IPS-18c (cell line): ENCODE results near the gene MOGAT3.

Source experiments
- H3K4me3 ChIP-seq: 2 replicates; pipeline ENCODE4 v1.7.0; 2013; ENCODE audit warnings: low read depth, mild to moderate bottlenecking, low read length, moderate library complexity; ENCODE audit not compliant: insufficient read depth
- H3K9me3 ChIP-seq: one replicate; pipeline ENCODE4 v1.6.1; 2013; ENCODE audit warnings: mild to moderate bottlenecking, low read length, moderate library complexity; ENCODE audit not compliant: control insufficient read depth, insufficient read depth

Gene MOGAT3

GRCh38 chr7:101236292-101236835 lies 35.5 kb upstream of the MOGAT3 start:
- H3K9me3 ChIP-seq = no peaks in the 10 kb centered on the region

GRCh38 chr7:101235522-101235921 lies 34.7 kb upstream of the MOGAT3 start:
- no peaks in the 10 kb centered on the region for H3K9me3 ChIP-seq
- H3K4me3 ChIP-seq = no peak overlapping the region

More at GRCh38 chr7:101236292-101236835, 35.5 kb upstream of the MOGAT3 start:
- no peak overlapping the region for H3K4me3 ChIP-seq

DNA sequence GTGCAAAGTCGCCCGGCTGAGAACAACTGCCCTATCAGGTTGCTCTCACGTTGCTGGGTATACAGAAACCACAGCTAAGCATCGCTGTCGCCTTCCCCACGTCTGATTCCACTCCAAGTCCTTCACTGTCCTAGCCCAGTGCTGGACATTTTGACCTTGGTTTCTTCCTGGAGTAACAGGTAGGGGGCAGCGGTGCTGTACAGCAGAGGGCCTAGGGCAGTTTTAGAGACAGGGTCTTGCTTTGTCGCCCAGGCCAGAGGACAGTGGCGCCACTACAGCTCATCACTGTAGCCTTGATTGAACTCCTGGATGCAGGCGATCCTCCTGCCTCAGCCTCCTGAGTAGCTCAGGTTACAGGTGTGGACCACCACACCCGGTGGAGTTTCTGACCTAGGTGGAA lies 34.2 kb upstream of the MOGAT3 start:
- Histone ChIP-seq H3K4me3 (no peak overlapping the region), H3K9me3 (no peaks in the 10 kb centered on the region)

DNA sequence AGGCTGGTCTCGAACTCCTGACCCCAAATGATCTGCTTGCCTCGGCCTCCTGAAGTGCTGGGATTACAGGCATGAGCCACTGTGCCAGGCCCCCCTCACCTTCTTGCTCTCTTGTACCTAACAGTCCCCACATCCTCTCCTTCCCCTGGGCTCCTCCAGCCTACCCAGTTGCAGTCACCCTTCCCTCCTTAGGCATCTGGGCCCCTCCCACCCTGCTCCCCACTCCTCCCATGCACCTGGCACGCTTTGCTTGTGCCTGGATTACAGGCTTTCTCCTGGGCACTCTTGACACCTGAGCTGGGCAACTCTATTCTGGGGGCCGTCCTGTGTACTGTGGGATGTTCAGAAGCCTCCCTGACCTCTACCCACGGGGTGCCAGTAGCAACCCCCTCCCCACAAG lies 33.8 kb upstream of the MOGAT3 start:
- no peaks in the 10 kb centered on the region for H3K9me3 ChIP-seq

GRCh38 chr7:101233907-101234547 lies 33.2 kb upstream of the MOGAT3 start:
- no peaks in the 10 kb centered on the region for H3K9me3 ChIP-seq
- H3K4me3 ChIP-seq = no peak overlapping the region

More for the DNA sequence above, 33.8 kb upstream of the MOGAT3 start:
- no peak overlapping the region for H3K4me3 ChIP-seq

DNA sequence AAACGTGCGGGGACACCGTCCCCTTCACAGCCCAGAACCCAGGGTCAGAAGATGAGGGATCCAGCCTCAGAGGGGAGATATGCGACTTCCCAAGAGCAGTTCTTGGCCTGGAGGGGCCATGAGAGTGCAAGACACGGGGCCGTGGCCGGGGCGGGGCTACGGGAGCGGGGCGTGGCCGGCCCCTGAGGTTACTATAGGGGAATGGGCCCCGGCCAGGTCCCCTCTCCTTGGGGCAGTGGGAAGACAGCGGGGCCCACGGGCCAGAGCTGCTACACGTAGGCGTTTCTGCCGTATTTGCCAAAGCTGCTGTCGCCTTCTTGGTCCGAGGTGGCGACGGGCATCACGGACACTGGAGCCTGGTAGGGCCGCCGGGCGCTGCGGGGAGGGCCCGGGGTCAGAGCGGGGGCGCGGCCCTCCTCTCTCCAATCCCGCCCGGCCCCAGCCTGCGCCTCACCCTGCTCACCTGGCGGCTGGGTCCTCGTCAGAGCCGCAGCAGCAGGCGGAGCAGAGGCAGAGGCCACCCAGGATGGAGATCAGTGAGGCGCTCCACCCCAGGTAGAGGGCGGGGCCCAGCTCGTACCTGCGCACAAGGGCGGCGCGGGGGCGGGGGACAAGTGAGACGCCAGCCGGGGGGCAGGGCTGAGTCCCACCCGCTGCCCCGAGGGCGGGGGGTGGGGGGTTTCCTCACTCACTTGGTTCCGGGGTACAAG lies 31.5 kb upstream of the MOGAT3 start:
- Histone ChIP-seq H3K9me3 (no peaks in the 10 kb centered on the region), H3K4me3 (peak overlapping the region; percentile 77)

DNA sequence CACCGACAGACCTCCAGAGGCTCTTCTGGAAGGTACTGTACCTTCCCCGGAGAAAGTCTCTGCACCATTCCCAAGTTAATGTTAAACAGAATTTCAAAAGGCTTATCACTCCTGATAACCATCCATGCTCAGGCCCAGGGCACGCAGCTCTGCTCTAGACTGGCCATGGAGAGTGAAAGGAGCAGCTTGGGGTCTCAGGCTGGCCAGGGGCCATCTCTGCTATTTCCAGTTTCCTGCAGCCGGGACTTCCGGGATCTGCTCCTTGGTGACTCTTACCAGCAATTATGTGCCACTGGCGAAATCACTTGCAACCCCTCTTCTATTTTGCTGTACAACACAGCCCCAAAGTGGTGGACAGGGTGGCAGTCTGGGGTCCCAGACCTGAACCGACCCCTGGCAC lies 30.8 kb upstream of the MOGAT3 start:
- H3K4me3 ChIP-seq = peak overlapping the region; percentile 77; the same call in 1 of the 2 replicates
- no peaks in the 10 kb centered on the region for H3K9me3 ChIP-seq

DNA sequence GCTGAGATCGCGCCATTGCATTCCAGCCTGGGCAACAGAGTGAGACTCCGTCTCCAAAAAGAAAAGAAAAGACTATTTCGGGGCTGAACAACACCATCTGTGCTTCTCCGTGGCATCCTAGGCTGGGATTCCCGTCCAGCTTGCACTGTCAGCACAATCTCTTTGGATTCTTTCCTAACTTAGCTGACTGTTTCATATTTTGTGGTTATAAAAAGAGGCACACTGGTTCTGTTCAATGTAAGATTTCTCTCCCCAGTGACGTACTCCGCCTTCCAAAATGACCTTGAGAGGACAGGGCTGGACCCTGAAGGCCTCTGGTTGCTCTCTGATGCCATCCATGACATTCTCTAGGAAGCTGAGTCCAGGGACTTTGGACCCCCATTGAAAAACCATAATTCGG lies 25.9 kb upstream of the MOGAT3 start:
- Histone ChIP-seq H3K4me3 (no peak overlapping the region), H3K9me3 (no peaks in the 10 kb centered on the region)

- Histone ChIP-seq H3K9me3 (no peaks in the 10 kb centered on the region), H3K4me3 (no peak overlapping the region)
Measured at GRCh38 chr7:101225650-101226049, 24.8 kb upstream of the MOGAT3 start.

DNA sequence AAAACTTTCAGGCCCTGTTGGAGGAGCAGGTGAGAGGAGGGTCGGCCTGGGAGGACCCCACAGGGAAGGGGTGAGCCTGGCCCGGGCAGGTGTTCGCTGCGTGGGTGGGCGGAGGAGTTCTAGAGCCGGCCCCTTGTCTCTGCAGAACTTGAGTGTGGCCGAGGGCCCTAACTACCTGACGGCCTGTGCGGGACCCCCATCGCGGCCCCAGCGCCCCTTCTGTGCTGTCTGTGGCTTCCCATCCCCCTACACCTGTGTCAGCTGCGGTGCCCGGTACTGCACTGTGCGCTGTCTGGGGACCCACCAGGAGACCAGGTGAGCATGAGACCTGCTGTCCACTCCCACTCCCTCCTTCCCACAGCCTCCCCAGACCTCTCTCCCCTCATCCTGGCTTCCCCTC lies 22.7 kb upstream of the MOGAT3 start:
- H3K9me3 ChIP-seq = no peaks in the 10 kb centered on the region
- H3K4me3 ChIP-seq = no peak overlapping the region

- Histone ChIP-seq H3K4me3 (no peak overlapping the region), H3K9me3 (no peaks in the 10 kb centered on the region)
Measured at GRCh38 chr7:101222275-101222830, 21.5 kb upstream of the MOGAT3 start.

- Histone ChIP-seq H3K9me3 (no peaks in the 10 kb centered on the region), H3K4me3 (no peak overlapping the region)
Measured at GRCh38 chr7:101220295-101220694, 19.5 kb upstream of the MOGAT3 start.

DNA sequence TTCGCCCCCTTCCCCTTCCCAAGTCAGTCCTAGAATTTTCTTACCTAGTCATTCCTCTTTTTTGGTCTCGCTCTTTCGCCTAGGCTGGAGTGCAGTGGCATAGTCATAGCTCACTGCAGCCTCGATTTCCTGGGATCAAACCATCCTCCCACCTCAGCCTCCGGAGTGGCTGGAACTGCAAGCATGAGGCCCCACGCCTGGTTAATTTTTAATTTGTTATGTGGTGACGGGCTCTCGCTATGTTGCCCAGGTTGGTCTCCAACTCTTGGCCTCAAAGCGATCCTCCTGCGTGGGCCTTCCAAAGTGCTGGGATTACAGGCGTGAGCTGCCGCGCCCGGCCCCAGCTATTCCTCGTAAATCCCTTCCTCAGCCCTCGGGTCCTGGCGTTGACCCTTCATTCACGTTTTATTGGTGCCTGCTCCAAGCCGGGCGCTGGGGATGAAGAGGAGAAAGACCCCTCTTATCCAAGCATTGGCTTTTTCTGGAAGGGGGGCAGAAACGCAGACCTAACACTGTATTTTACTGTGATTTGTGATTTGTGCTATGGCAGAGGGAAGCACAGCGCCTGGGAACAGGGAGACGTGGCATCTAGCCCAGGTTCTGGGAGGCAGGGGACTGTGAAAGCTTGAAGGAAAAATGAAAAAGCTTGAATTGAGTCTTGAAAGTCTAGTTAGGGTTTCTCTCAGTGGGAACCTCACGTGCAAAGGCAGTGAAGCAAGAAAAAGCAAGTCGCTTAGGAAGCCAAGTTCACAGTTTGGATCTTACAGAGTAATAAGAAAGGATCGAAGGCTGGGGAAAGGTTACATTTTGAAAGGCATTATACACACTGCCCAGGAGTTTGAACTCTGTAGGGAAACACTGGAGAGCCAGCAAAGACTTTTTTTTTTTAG lies 17.6 kb upstream of the MOGAT3 start:
- Histone ChIP-seq H3K4me3 (peak overlapping the region; percentile 91), H3K9me3 (no peaks in the 10 kb centered on the region)

DNA sequence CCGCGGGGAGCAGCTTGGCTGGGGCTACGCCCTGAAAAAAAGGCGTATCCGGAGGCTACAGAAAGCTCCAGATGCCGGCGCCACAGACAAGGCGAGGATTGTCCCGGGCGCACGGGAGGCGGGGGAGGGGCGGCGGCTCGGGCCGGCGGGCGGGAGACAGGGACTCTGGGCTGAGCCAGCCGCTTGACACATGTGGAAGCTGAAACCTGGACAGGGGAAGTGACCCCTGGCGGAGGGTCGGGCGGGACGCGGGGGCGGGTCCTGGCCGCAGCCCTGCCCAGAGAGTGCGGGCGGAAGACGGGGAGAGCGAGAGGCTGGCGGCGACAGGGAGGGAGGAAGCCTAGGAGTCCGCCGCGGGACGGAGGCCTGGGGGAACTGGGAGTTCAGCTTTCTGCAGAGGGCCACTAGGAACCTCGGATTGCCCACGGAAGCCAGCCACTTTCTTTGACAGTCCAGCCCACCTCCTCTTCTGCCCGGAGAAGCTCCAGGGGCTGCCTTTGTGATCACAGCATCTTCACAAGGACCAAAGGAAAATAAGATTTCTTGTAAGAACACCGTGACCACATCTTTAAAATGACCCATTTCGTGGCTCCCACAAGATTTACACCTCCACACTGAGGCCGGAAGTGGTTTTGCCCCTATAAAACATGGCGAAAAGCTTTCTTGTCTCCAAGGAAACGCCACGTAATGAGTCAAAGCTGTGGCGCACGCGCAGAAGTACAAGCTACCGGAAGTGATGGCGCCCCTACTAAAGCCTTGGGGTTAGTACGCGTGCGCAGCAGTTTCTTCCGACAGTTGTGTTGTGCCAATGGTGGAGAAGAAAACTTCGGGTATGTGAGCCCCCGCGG lies 16.8 kb upstream of the MOGAT3 start, which contains the start of the genes PLOD3 and ZNHIT1:
PLOD3 (minus strand) TSS at position 194 of the 848 bp plus-strand sequence. CDS start 307 bp downstream, outside the sequence.
ZNHIT1 (plus strand) TSS at position 778 of the 848 bp plus-strand sequence; CDS start at position 809, 31 bp downstream.
- Histone ChIP-seq H3K4me3 (peak within 1 kb of the TSS; percentile 91), H3K9me3 (no peaks in the 10 kb centered on the region)

GRCh38 chr7:101216860-101217387 lies 16.1 kb upstream of the MOGAT3 start:
- Histone ChIP-seq H3K9me3 (no peaks in the 10 kb centered on the region), H3K4me3 (peak overlapping the region; percentile 91)
